CD14-positive monocyte (primary cell): ENCODE data around the gene AAR2. TPM values are rescaled to one million over a fixed set of nuclear protein-coding genes. Genes with fewer than 3 reads are reported as not detected.

Source experiments
- DNase-seq, 3 donors: peaks; one replicate each; pipeline ENCODE4 v3.0.0-alpha.2; 2011 to 2022
- H2AFZ ChIP-seq: 2 replicates; pipeline ENCODE4 v1.6.0; 2012; ENCODE audit warnings: mild to moderate bottlenecking, low read depth, low read length, inconsistent platforms; ENCODE audit not compliant: insufficient read depth, poor library complexity, severe bottlenecking
- H3K27ac ChIP-seq, 2 donors: 1 replicate in 1 of 2; 2 replicates in 1 of 2; pipeline ENCODE4 v1.5.1; 2012 to 2013; ENCODE audit warnings: low read length in 2 of 2, control low read depth in 1 of 2, inconsistent platforms in 1 of 2, low read depth in 1 of 2, mild to moderate bottlenecking in 1 of 2
- H3K27me3 ChIP-seq, 2 donors: one replicate each; pipeline versions ENCODE4 v1.6.0 to v1.6.1; 2011 to 2013; ENCODE audit warnings: low read length in 2 of 2; ENCODE audit not compliant: control insufficient read depth in 2 of 2, insufficient read depth in 2 of 2
- H3K36me3 ChIP-seq, 2 donors: replicated peaks in 1 of 2; 1 replicate in 1 of 2; 2 replicates in 1 of 2; pipeline versions ENCODE4 v1.5.1 to v1.6.1; 2012 to 2013; ENCODE audit warnings: low read length in 2 of 2, control low read depth in 1 of 2, inconsistent platforms in 1 of 2, mild to moderate bottlenecking in 1 of 2; ENCODE audit not compliant: insufficient read depth in 2 of 2, control insufficient read depth in 1 of 2
- H3K4me1 ChIP-seq, 2 donors: 1 replicate in 1 of 2; 2 replicates in 1 of 2; pipeline versions ENCODE4 v1.5.1 to v1.6.1; 2012 to 2013; ENCODE audit warnings: low read length in 2 of 2, control low read depth in 1 of 2, inconsistent platforms in 1 of 2, mild to moderate bottlenecking in 1 of 2, moderate library complexity in 1 of 2; ENCODE audit not compliant: insufficient read depth in 2 of 2, control insufficient read depth in 1 of 2
- H3K4me2 ChIP-seq: replicated peaks from 2 replicates; pipeline ENCODE3; 2012; ENCODE audit warnings: low read length, moderate library complexity, mild to moderate bottlenecking; ENCODE audit not compliant: poor library complexity, severe bottlenecking; ENCODE audit errors: extremely low read depth
- H3K4me3 ChIP-seq, 3 experiments: fragments of 200-600 bp in 1 of 3; sonication (generic) in 1 of 3; replicated peaks in 1 of 3; 1 replicate in 2 of 3; 2 replicates in 1 of 3; pipeline ENCODE4 v1.5.1; 2011 to 2013; ENCODE audit warnings: low read length in 3 of 3, mild to moderate bottlenecking in 3 of 3, control low read depth in 2 of 3, low read depth in 2 of 3, inconsistent platforms in 1 of 3, moderate library complexity in 1 of 3
- H3K79me2 ChIP-seq: 2 replicates; pipeline ENCODE4 v1.6.0; 2012; ENCODE audit warnings: mild to moderate bottlenecking, control low read depth, inconsistent platforms, low read length, moderate library complexity; ENCODE audit not compliant: insufficient read depth
- H3K9ac ChIP-seq: 2 replicates; pipeline ENCODE4 v1.6.0; 2017; ENCODE audit warnings: low read length, mild to moderate bottlenecking; ENCODE audit not compliant: insufficient read depth, poor library complexity, severe bottlenecking
- H3K9me3 ChIP-seq, 2 donors: replicated peaks in 1 of 2; 1 replicate in 1 of 2; 2 replicates in 1 of 2; pipeline versions ENCODE4 v1.5.1 to v1.6.1; 2012 to 2013; ENCODE audit warnings: low read length in 2 of 2, control low read depth in 1 of 2; ENCODE audit not compliant: control insufficient read depth in 1 of 2, insufficient read depth in 1 of 2
- H4K20me1 ChIP-seq: 2 replicates; pipeline ENCODE4 v1.6.0; 2012; ENCODE audit warnings: mild to moderate bottlenecking, low read length, control low read depth, moderate library complexity; ENCODE audit not compliant: insufficient read depth
- H3K27ac Mint-ChIP-seq, 7 donors: one replicate each; pipeline ENCODE4 v1.8.0; 2020; ENCODE audit warnings: mild to moderate bottlenecking in 7 of 7, mixed read lengths in 7 of 7, moderate library complexity in 6 of 7, inconsistent platforms in 2 of 7
- H3K27me3 Mint-ChIP-seq, 3 donors: one replicate each; pipeline ENCODE4 v1.8.0; 2021 to 2022; ENCODE audit warnings: low read depth in 3 of 3, mild to moderate bottlenecking in 3 of 3, mixed read lengths in 3 of 3, moderate library complexity in 3 of 3, inconsistent platforms in 1 of 3
- H3K36me3 Mint-ChIP-seq, 2 donors: one replicate each; pipeline ENCODE4 v1.8.0; 2020; ENCODE audit warnings: mixed read lengths in 2 of 2, inconsistent platforms in 1 of 2, mild to moderate bottlenecking in 1 of 2
- H3K4me1 Mint-ChIP-seq: one replicate; pipeline ENCODE4 v1.8.0; 2020; ENCODE audit warnings: mild to moderate bottlenecking, mixed read lengths
- H3K4me3 Mint-ChIP-seq, 2 donors: one replicate each; pipeline ENCODE4 v1.8.0; 2020; ENCODE audit warnings: mild to moderate bottlenecking in 2 of 2, mixed read lengths in 2 of 2, moderate library complexity in 1 of 2
- H3K9me3 Mint-ChIP-seq, 7 donors: one replicate each; pipeline ENCODE4 v1.8.0; 2020 to 2022; ENCODE audit warnings: mixed read lengths in 7 of 7, mild to moderate bottlenecking in 6 of 7, moderate library complexity in 6 of 7, inconsistent platforms in 2 of 7
- WGBS: methylation state at CpG from one replicate; pipeline ENCODE4 v1.1.5; 2013; ENCODE audit warnings: missing lambda C conversion rate; ENCODE audit not compliant: insufficient coverage; 5-methylcytosine and 5-hydroxymethylcytosine counted together
- intact Hi-C, 2 donors: fragments of 100-400 bp; cut with micrococcal nuclease; formaldehyde crosslinking; loops; one replicate each; pipeline versions ENCODE4 v1.15.0 to v1.15.1; 2023
- polyA plus RNA-seq, 3 donors: library from polyadenylated mRNA; depleted of rRNA in 1 of 3; unstranded in 2 of 3; stranded (reverse) in 1 of 3; fragments of 300-500 nt in 2 of 3; fragments of >200 nt in 1 of 3; fragmentation: Illumina TruSeq in 2 of 3; gene quantifications; 1 replicate in 2 of 3; 2 replicates in 1 of 3; pipeline ENCODE4 v1.2.3, GENCODE V29; 2012 to 2021
- TF ChIP-seq, protein P1 (sequence below): fragments of 200-600 bp; IDR thresholded peaks from one replicate; pipeline ENCODE4 v1.8.0; 2022; ENCODE audit warnings: antibody characterized with exemption, mild to moderate bottlenecking

The AAR2 gene
- polyA plus RNA-seq, 3 donors = 9.1 to 48.8 (median 45.2) TPM

DNA sequence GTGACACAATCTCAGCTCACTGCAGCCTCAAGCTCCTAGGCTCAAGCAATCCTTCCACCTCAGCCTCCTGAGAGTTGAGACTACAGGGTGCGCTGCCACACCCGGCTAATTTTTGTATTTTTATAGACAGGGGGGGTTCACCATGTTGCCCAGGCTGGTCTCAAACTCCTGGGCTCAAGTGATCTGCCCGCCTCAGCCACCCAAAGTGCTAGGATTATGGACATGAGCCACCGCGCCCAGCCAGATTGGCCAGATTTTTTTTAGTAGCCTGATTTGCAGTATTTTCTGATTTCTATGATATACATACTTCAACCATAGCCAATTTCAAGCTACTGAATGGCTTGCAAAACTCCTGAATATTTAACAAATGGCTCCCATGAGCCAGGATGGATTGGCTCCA lies 48.5 kb downstream of the AAR2 start:
- H3K4me3 ChIP-seq = no peak overlapping the region
- WGBS = 93% methylated on average over 2 of the region's 5 CpGs
- no peak overlapping the region for H3K27ac ChIP-seq
- H3K79me2 ChIP-seq = no peaks in the 10 kb centered on the region
- H3K9ac ChIP-seq = no peak overlapping the region
- H3K27me3 ChIP-seq = no peaks in the 10 kb centered on the region
- DNase-seq = no peak
- intact Hi-C loops = no loop called here
- Mint-ChIP-seq H3K27ac (no peak overlapping the region), H3K27me3 (peaks cover 13 to 29% (median 18%) of the 10 kb centered on the region in 3 donors), H3K9me3 (peaks cover 0 to 3% (median 0%) of the 10 kb centered on the region in 7 donors), H3K36me3 (no peaks in the 10 kb centered on the region), H3K4me3 (no peak overlapping the region), H3K4me1 (no peaks in the 10 kb centered on the region)
- H2AFZ ChIP-seq = no peak overlapping the region
- TF ChIP-seq, protein P1, sequence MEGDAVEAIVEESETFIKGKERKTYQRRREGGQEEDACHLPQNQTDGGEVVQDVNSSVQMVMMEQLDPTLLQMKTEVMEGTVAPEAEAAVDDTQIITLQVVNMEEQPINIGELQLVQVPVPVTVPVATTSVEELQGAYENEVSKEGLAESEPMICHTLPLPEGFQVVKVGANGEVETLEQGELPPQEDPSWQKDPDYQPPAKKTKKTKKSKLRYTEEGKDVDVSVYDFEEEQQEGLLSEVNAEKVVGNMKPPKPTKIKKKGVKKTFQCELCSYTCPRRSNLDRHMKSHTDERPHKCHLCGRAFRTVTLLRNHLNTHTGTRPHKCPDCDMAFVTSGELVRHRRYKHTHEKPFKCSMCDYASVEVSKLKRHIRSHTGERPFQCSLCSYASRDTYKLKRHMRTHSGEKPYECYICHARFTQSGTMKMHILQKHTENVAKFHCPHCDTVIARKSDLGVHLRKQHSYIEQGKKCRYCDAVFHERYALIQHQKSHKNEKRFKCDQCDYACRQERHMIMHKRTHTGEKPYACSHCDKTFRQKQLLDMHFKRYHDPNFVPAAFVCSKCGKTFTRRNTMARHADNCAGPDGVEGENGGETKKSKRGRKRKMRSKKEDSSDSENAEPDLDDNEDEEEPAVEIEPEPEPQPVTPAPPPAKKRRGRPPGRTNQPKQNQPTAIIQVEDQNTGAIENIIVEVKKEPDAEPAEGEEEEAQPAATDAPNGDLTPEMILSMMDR = no peak
- H3K36me3 ChIP-seq = no peaks in the 10 kb centered on the region
- no peaks in the 10 kb centered on the region for H3K9me3 ChIP-seq
- H4K20me1 ChIP-seq = no peaks in the 10 kb centered on the region
- H3K4me1 ChIP-seq = no peaks in the 10 kb centered on the region
- no peak overlapping the region for H3K4me2 ChIP-seq

DNA sequence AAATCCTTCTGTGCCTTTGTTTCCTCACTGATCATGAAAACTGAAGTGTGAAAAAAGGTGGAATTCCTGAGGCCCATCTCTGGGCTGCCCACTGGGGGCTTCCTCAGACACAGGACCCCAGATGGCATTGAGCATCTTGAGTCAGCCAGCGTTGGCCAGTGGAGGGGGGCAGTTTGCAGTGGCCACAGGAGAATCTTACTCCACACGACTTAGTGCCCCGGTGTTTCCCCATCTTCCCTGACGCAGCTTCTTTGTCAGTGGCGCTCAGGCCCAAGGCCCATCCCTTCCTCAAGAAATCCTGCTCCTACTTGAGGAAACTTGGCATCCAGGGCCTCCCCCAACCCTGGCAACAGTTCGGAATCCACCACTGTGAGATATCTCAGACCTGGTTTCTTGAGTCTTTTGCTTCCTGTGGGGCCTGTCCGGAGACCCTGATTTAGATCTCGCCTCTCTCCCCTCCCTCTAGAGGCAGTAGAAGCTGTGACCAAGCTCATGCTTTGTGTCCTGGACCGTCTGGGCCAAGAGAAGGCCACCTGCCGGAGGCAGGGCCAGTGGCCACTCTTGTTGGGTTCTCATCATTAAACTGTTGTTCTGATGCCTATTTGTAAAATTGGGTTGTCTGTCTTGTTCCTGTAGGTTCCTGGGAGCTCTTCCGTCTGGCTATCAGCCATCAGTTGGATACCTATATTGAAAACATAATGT lies 49.6 kb downstream of the AAR2 start:
- Mint-ChIP-seq H3K4me3 (no peak overlapping the region), H3K27me3 (peaks cover 8 to 29% (median 14%) of the 10 kb centered on the region in 3 donors), H3K9me3 (peaks cover 0 to 3% (median 0%) of the 10 kb centered on the region in 7 donors)

More for the DNA sequence above, 49.6 kb downstream of the AAR2 start:
- H3K27ac Mint-ChIP-seq = no peak overlapping the region
- TF ChIP-seq, protein P1 = no peak
- Histone ChIP-seq H3K79me2 (no peaks in the 10 kb centered on the region), H3K27me3 (peaks cover 0 to 2% of the 10 kb centered on the region in 2 donors), H3K4me1 (no peaks in the 10 kb centered on the region), H3K27ac (no peak overlapping the region), H3K4me3 (no peak overlapping the region), H3K4me2 (no peak overlapping the region), H3K9ac (no peak overlapping the region), H4K20me1 (no peaks in the 10 kb centered on the region), H2AFZ (no peak overlapping the region), H3K36me3 (no peaks in the 10 kb centered on the region), H3K9me3 (no peaks in the 10 kb centered on the region)
- intact Hi-C loops = no loop called here
- WGBS = 90% methylated on average over 7 of the region's 11 CpGs
- no peak for DNase-seq
- no peaks in the 10 kb centered on the region for H3K4me1 Mint-ChIP-seq
- no peaks in the 10 kb centered on the region for H3K36me3 Mint-ChIP-seq
